Heart right ventricle (tissue), 16 donors: ENCODE measurements around the gene CDK14. TPM values are rescaled to one million over a fixed set of nuclear protein-coding genes. Genes with fewer than 3 reads are reported as not detected.

Experiments
- ATAC-seq, 8 donors: fragments of 200-7000 bp; cut with Tn5 transposase; one replicate each; pipeline ENCODE4 v1.9.1; 2020; ENCODE audit warnings: mild to moderate bottlenecking in 8 of 8, moderate library complexity in 8 of 8, moderate number of reproducible peaks in 1 of 8
- DNase-seq, 2 donors: peaks; one replicate each; pipeline ENCODE4 v3.0.0-alpha.2; 2020
- H3K27ac ChIP-seq, 10 donors: fragments of 200-600 bp; sonication (generic) in 2 of 10; one replicate each; pipeline versions ENCODE4 v1.5.0 to v1.8.0; 2020 to 2022; ENCODE audit warnings: mild to moderate bottlenecking in 3 of 10
- H3K27me3 ChIP-seq, 7 donors: fragments of 200-600 bp; one replicate each; pipeline ENCODE4 v1.8.0; 2021 to 2022; ENCODE audit warnings: mild to moderate bottlenecking in 2 of 7
- H3K36me3 ChIP-seq, 9 donors: fragments of 200-600 bp; sonication (generic) in 1 of 9; one replicate each; pipeline versions ENCODE4 v1.5.0 to v1.8.0; 2020 to 2022; ENCODE audit warnings: mild to moderate bottlenecking in 2 of 9
- H3K4me1 ChIP-seq, 9 donors: fragments of 200-600 bp; sonication (generic) in 1 of 9; one replicate each; pipeline versions ENCODE4 v1.5.0 to v1.8.0; 2020 to 2022; ENCODE audit warnings: mild to moderate bottlenecking in 4 of 9
- H3K4me3 ChIP-seq, 10 donors: fragments of 200-600 bp; sonication (generic) in 2 of 10; one replicate each; pipeline versions ENCODE4 v1.5.0 to v1.8.0; 2020 to 2022; ENCODE audit warnings: mild to moderate bottlenecking in 7 of 10, moderate library complexity in 2 of 10
- H3K9me3 ChIP-seq, 11 donors: fragments of 200-600 bp in 10 of 11; sonication (generic) in 2 of 11; one replicate each; pipeline versions ENCODE4 v1.5.0 to v1.8.0; 2013 to 2022; ENCODE audit warnings: mild to moderate bottlenecking in 2 of 11, control low read depth in 1 of 11, moderate library complexity in 1 of 11
- WGBS, 2 donors: extraction: QIAGEN DNeasy Blood & Tissue Kit; methylation state at CpG; one replicate each; pipeline ENCODE4 v1.1.7; 2013; ENCODE audit warnings: inconsistent platforms in 1 of 2; 5-methylcytosine and 5-hydroxymethylcytosine counted together
- intact Hi-C, 10 donors: fragments of 100-400 bp; cut with DNase I; formaldehyde crosslinking; loops; one replicate each; pipeline versions ENCODE4 v1.11.1 to v1.14.2; 2022
- polyA plus RNA-seq, 2 donors: library from polyadenylated mRNA; stranded (reverse); fragments of 200-250 nt; gene quantifications; one replicate each; pipeline ENCODE4 v1.2.3, GENCODE V29; 2013
- total RNA-seq, 10 donors: library from RNA; stranded (reverse); fragmentation: NEBNext Ultra II Directional in 3 of 10; extraction: Animal tissue kit (Norgen Biotek cat#: 25700) in 3 of 10; gene quantifications; one replicate each; pipeline versions ENCODE4 v1.2.1 to v1.2.4, GENCODE V29; 2021 to 2023
- TF ChIP-seq, protein P1 (sequence below), 9 donors: fragments of 200-600 bp; sonication (generic) in 2 of 9; IDR thresholded peaks; one replicate each; pipeline versions ENCODE4 v1.5.0 to v1.8.0; 2021 to 2022; ENCODE audit warnings: antibody characterized with exemption in 9 of 9, mild to moderate bottlenecking in 5 of 9, moderate library complexity in 1 of 9
- donor health status: Arrhythmogenic right ventricular cardiomyopathy.
- donor health status: ischemic (EF 13 %, LVEDD 7.1; RV severe dilation, severe dysfunction).
- donor health status: healthy with polysubstance abuse.
- donor health status: DM: no; HTN: yes; CAD: no.
- donor health status: DM: no; HTN: no; CAD: no.
- donor health status: ischemic (EF 25% LVEDD 6.9; RV normal size, moderate dysfunction).
- donor health status: ischemic (EF 25% LVEDD 5.7; RV mildly dilated, moderate dysfunction).
- donor health status: healthy.
- donor health status: DM: yes; HTN: yes; CAD: no.
- donor health status: Ischemic cardiomyopathy.
- donor health status: ischemic (EF 35%, LVEDD 5.7; RV mildly dilated, moderate dysfunction).
- donor health status: nonischemic (EF 11% LVEDD 7.7; RV severe dilation, severe dysfunction).
- donor health status: DM: yes; HTN: yes; CAD: no.
- donor health status: PGD.
- donor health status: ischemic (EF 29% LVEDD 5.4; RV normal size, mild dysfunction).
- donor health status: nonischemic (EF 23%, LVEDD 6.1; RV moderate dilation, normal function).

Gene CDK14
- total and polyA plus RNA-seq, 12 donors: 3.9 to 36.5 (median 21.4) TPM

GRCh38 chr7:90838799-90839198 is 242.7 kb downstream of the CDK14 start:
- intact Hi-C loops: no loop called here
- H3K27me3 ChIP-seq: no peaks in the 10 kb centered on the region
- TF ChIP-seq, protein P1, sequence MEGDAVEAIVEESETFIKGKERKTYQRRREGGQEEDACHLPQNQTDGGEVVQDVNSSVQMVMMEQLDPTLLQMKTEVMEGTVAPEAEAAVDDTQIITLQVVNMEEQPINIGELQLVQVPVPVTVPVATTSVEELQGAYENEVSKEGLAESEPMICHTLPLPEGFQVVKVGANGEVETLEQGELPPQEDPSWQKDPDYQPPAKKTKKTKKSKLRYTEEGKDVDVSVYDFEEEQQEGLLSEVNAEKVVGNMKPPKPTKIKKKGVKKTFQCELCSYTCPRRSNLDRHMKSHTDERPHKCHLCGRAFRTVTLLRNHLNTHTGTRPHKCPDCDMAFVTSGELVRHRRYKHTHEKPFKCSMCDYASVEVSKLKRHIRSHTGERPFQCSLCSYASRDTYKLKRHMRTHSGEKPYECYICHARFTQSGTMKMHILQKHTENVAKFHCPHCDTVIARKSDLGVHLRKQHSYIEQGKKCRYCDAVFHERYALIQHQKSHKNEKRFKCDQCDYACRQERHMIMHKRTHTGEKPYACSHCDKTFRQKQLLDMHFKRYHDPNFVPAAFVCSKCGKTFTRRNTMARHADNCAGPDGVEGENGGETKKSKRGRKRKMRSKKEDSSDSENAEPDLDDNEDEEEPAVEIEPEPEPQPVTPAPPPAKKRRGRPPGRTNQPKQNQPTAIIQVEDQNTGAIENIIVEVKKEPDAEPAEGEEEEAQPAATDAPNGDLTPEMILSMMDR (IDR thresholded peaks at IDR 0.05): no peak
- H3K4me3 ChIP-seq: no peak overlapping the region
- 94 to 96% methylated on average over 8 of the region's 8 CpGs for WGBS, 2 donors
- H3K4me1 ChIP-seq: peaks cover 0 to 14% (median 0%) of the 10 kb centered on the region in 9 donors
- peaks cover 0 to 22% (median 13%) of the 10 kb centered on the region in 11 donors for H3K9me3 ChIP-seq
- ATAC-seq: no peak
- H3K27ac ChIP-seq: no peak overlapping the region
- no peaks in the 10 kb centered on the region for H3K36me3 ChIP-seq
- DNase-seq: no peak

- WGBS, 2 donors: 73 to 83% methylated on average over 1 of the region's 1 CpG
Measured at GRCh38 chr7:90839316-90839715, 243.2 kb downstream of the CDK14 start.

DNA sequence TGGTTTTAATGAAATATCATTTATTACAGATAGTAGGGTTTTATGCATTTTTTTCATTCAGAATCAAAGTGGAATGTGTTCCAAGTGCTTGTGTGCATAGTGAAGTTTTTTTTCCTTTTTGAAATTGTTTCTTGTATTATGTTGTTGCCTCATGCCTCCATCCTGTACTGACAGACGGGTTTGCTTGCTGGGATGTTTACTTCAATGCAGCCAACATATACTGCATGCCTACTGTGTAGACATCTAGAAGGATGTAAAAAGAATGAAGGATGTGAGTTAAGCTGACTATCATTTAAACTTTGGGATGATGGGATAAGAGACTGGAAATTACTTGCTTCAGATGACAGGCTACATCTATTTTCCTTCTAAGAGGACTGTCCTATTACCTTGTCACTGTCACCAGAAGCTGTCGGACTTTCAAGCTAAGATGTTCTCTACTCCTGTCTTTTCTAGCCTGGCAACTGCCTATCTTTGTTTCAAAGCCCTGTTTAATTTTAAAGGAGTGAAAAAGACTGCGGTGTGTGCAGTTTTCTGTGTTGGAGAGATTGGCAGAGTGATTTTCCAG is 243.7 kb downstream of the CDK14 start:
- no peak overlapping the region for H3K4me3 ChIP-seq
- H3K27ac ChIP-seq: no peak overlapping the region
- 93 to 96% methylated on average over 3 of the region's 3 CpGs for WGBS, 2 donors
- ATAC-seq: no peak
- no peaks in the 10 kb centered on the region for H3K36me3 ChIP-seq
- TF ChIP-seq, protein P1 (IDR thresholded peaks at IDR 0.05): no peak
- peaks cover 0 to 22% (median 13%) of the 10 kb centered on the region in 11 donors for H3K9me3 ChIP-seq
- intact Hi-C loops: loop anchor here in 1 of 10 donors (10.0 kb wide), 1 partner anchor 195 kb away; no protein-coding TSS in a partner anchor
- peaks cover 0 to 20% (median 0%) of the 10 kb centered on the region in 9 donors for H3K4me1 ChIP-seq
- no peaks in the 10 kb centered on the region for H3K27me3 ChIP-seq
- no peak for DNase-seq

More at GRCh38 chr7:90839316-90839715, 243.2 kb downstream of the CDK14 start:
- Histone ChIP-seq H3K4me3 (no peak overlapping the region), H3K36me3 (no peaks in the 10 kb centered on the region), H3K27me3 (no peaks in the 10 kb centered on the region), H3K4me1 (peaks cover 0 to 19% (median 0%) of the 10 kb centered on the region in 9 donors), H3K9me3 (peaks cover 0 to 22% (median 13%) of the 10 kb centered on the region in 11 donors), H3K27ac (no peak overlapping the region)
- TF ChIP-seq, protein P1 (IDR thresholded peaks at IDR 0.05): no peak
- no peak for ATAC-seq
- no peak for DNase-seq
- intact Hi-C loops: no loop called here

DNA sequence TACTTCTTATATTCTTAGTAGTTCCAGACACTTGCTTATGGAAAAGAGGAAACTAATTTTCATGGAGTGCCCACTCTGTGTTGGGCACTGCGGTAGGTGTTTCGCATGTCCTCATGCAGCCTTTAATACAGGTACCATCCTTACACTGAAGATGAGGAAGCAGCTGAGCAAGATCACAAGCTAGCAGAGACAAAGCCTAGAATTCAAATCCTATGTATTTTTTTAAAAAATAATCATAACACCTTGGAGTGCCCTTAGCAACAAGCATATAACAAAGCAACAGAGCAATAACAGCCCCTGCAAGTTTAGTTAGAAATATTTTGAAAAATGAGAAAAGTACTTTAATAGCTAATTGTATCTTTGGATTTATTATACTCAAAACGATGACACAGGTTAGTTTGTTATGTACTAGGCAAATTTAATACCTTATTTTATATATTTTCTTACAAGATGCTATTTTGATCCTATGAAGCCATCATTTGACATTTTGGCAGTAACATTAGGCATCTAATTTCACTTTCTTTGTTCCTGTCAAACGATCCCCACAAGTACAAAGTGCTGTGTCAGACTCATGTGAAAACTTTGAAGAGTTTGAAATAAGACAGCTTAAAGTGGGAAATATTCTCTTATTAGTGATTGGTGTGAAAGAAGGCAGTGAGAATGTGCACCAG is 245.8 kb downstream of the CDK14 start:
- no peak for ATAC-seq
- H3K27me3 ChIP-seq: no peaks in the 10 kb centered on the region
- no peaks in the 10 kb centered on the region for H3K36me3 ChIP-seq
- TF ChIP-seq, protein P1 (IDR thresholded peaks at IDR 0.05): no peak
- 78% methylated on average over 4 of the region's 4 CpGs for WGBS, 2 donors
- intact Hi-C loops: loop anchor here in 1 of 10 donors (10.0 kb wide), 1 partner anchor 193 kb away; no protein-coding TSS in a partner anchor
- DNase-seq: no peak
- H3K4me3 ChIP-seq: no peak overlapping the region
- H3K4me1 ChIP-seq: peaks cover 0 to 20% (median 4%) of the 10 kb centered on the region in 9 donors
- H3K9me3 ChIP-seq: peaks cover 0 to 22% (median 13%) of the 10 kb centered on the region in 11 donors
- H3K27ac ChIP-seq: no peak overlapping the region
